ENCODE measurements around the gene RIT2. TPM values are rescaled to one million over a fixed set of nuclear protein-coding genes. Genes with fewer than 3 reads are reported as not detected.

RIT2 gene
- total RNA-seq, 4 donors from 2014 or later: not detected

- no peaks in the 10 kb centered on the region for H3K4me1 ChIP-seq
- DNase-seq: no peak
- H3K9me3 ChIP-seq: no peaks in the 10 kb centered on the region
- H3K36me3 ChIP-seq: no peaks in the 10 kb centered on the region
- no peak overlapping the region for H3K27ac ChIP-seq
- ATAC-seq: no peak
- in situ Hi-C loops (cut with MboI; ENCODE audit: low sequenced_read_pairs in 4 of 4) (no loop called here), intact Hi-C loops (cut with DNase I; ENCODE audit: low total_unique reads) (no loop called here)
- TF ChIP-seq POLR2A (IDR thresholded peaks at IDR 0.05) (no peak), CTCF (IDR thresholded peaks at IDR 0.05 in 4 of 5, conservative IDR thresholded peaks at IDR 0.05 in 1 of 5) (no peak)
- no peaks in the 10 kb centered on the region for H3K27me3 ChIP-seq
- H3K4me3 ChIP-seq: no peak overlapping the region
Measured at GRCh38 chr18:42850174-42851083, 265.1 kb downstream of the RIT2 start.

- intact Hi-C loops (cut with DNase I; ENCODE audit: low total_unique reads) (no loop called here), in situ Hi-C loops (cut with MboI; ENCODE audit: low sequenced_read_pairs in 4 of 4) (no loop called here)
- H3K36me3 ChIP-seq: no peaks in the 10 kb centered on the region
- H3K9me3 ChIP-seq: no peaks in the 10 kb centered on the region
- DNase-seq (no peak), ATAC-seq (no peak)
- no peak overlapping the region for H3K4me3 ChIP-seq
- H3K27ac ChIP-seq: no peak overlapping the region
- H3K27me3 ChIP-seq: no peaks in the 10 kb centered on the region
- H3K4me1 ChIP-seq: no peaks in the 10 kb centered on the region
- no peak for TF ChIP-seq CTCF (IDR thresholded peaks at IDR 0.05 in 4 of 5, conservative IDR thresholded peaks at IDR 0.05 in 1 of 5)
- no peak for TF ChIP-seq POLR2A (IDR thresholded peaks at IDR 0.05)
Measured at GRCh38 chr18:42839408-42839807, 276.1 kb downstream of the RIT2 start.

- no peaks in the 10 kb centered on the region for H3K9me3 ChIP-seq
- no peaks in the 10 kb centered on the region for H3K36me3 ChIP-seq
- H3K4me1 ChIP-seq: no peaks in the 10 kb centered on the region
- no peaks in the 10 kb centered on the region for H3K27me3 ChIP-seq
- no peak for ATAC-seq
- in situ Hi-C loops (cut with MboI; ENCODE audit: low sequenced_read_pairs in 4 of 4) (no loop called here), intact Hi-C loops (cut with DNase I; ENCODE audit: low total_unique reads) (no loop called here)
- TF ChIP-seq CTCF (IDR thresholded peaks at IDR 0.05 in 4 of 5, conservative IDR thresholded peaks at IDR 0.05 in 1 of 5) (no peak), POLR2A (IDR thresholded peaks at IDR 0.05) (no peak)
- no peak overlapping the region for H3K27ac ChIP-seq
- DNase-seq: no peak
- H3K4me3 ChIP-seq: no peak overlapping the region
Measured at GRCh38 chr18:42838546-42839145, 276.8 kb downstream of the RIT2 start.

- TF ChIP-seq CTCF (IDR thresholded peaks at IDR 0.05 in 4 of 5, conservative IDR thresholded peaks at IDR 0.05 in 1 of 5) (no peak), POLR2A (IDR thresholded peaks at IDR 0.05) (no peak)
- no peak overlapping the region for H3K4me3 ChIP-seq
- H3K9me3 ChIP-seq: no peaks in the 10 kb centered on the region
- ATAC-seq (no peak), DNase-seq (no peak)
- no peaks in the 10 kb centered on the region for H3K36me3 ChIP-seq
- H3K27me3 ChIP-seq: no peaks in the 10 kb centered on the region
- intact Hi-C loops (cut with DNase I; ENCODE audit: low total_unique reads) (no loop called here), in situ Hi-C loops (cut with MboI; ENCODE audit: low sequenced_read_pairs in 4 of 4) (no loop called here)
- no peaks in the 10 kb centered on the region for H3K4me1 ChIP-seq
- H3K27ac ChIP-seq: no peak overlapping the region
Measured at GRCh38 chr18:42830936-42831335, 284.5 kb downstream of the RIT2 start.
